Smooth muscle cell (in vitro differentiated cells): ENCODE measurements around the gene SLC17A1. TPM values are rescaled to one million over a fixed set of nuclear protein-coding genes. Genes with fewer than 3 reads are reported as not detected.

ENCODE experiments used
- DNase-seq: peaks from one replicate; lab custom pipeline; 2025; ENCODE audit not compliant: unreplicated experiment; lab: John Stamatoyannopoulos, UW
- H2AFZ ChIP-seq: fragments of 200-600 bp; sonication (generic); 2 replicates; pipeline ENCODE4 v1.6.0; 2016; ENCODE audit warnings: antibody characterized with exemption, low read depth, mild to moderate bottlenecking
- H3F3A ChIP-seq: fragments of 200-600 bp; sonication (generic); 2 replicates; pipeline ENCODE4 v1.6.0; 2017; ENCODE audit warnings: antibody characterized with exemption, low read depth
- H3K27ac ChIP-seq: fragments of 200-600 bp; sonication (generic); 2 replicates; pipeline ENCODE4 v1.5.1; 2016; ENCODE audit warnings: low read depth, mild to moderate bottlenecking
- H3K27me3 ChIP-seq: fragments of 200-600 bp; sonication (generic); 2 replicates; pipeline ENCODE4 v1.6.1; 2016; ENCODE audit warnings: low read depth, mild to moderate bottlenecking
- H3K36me3 ChIP-seq: fragments of 200-600 bp; sonication (generic); 2 replicates; pipeline ENCODE4 v1.5.1; 2016; ENCODE audit warnings: low read depth
- H3K4me1 ChIP-seq: fragments of 200-600 bp; sonication (generic); 2 replicates; pipeline ENCODE4 v1.5.1; 2016; ENCODE audit warnings: low read depth
- H3K4me2 ChIP-seq: fragments of 200-600 bp; sonication (generic); 2 replicates; pipeline ENCODE4 v1.6.0; 2016; ENCODE audit warnings: mild to moderate bottlenecking
- H3K4me3 ChIP-seq: fragments of 200-600 bp; sonication (generic); 2 replicates; pipeline ENCODE4 v1.5.1; 2016; ENCODE audit warnings: mild to moderate bottlenecking
- H3K79me2 ChIP-seq: fragments of 200-600 bp; sonication (generic); 2 replicates; pipeline ENCODE4 v1.6.0; 2016; ENCODE audit warnings: low read depth, mild to moderate bottlenecking
- H3K9ac ChIP-seq: fragments of 200-600 bp; sonication (generic); 2 replicates; pipeline ENCODE4 v1.6.0; 2016; ENCODE audit warnings: low read depth
- H3K9me3 ChIP-seq: fragments of 200-600 bp; sonication (generic); replicated peaks from 2 replicates; pipeline ENCODE4 v1.5.1; 2016; ENCODE audit warnings: low read depth
- H4K20me1 ChIP-seq: fragments of 200-600 bp; sonication (generic); 2 replicates; pipeline ENCODE4 v1.6.0; 2016; ENCODE audit warnings: low read depth
- CTCF ChIP-seq: fragments of 200-600 bp; sonication (generic); IDR thresholded peaks from 2 replicates; pipeline ENCODE4 v1.5.1; 2017; ENCODE audit warnings: borderline replicate concordance, mild to moderate bottlenecking, antibody characterized with exemption; ENCODE audit not compliant: insufficient read depth, poor library complexity, severe bottlenecking
- WGBS: methylation state at CpG from one replicate; pipeline ENCODE4 v1.1.7; 2016; ENCODE audit warnings: low lambda C conversion rate; 5-methylcytosine and 5-hydroxymethylcytosine counted together
- polyA plus RNA-seq: library from polyadenylated mRNA; unstranded; fragments of >200 nt; fragmentation: Nextera tagmentation; extraction: Ambion mirVana; gene quantifications from 2 replicates; pipeline ENCODE4 v1.2.1, GENCODE V29; 2016
- total RNA-seq: library from RNA; depleted of rRNA; stranded (reverse); fragments of >200 nt; gene quantifications from 2 replicates; pipeline ENCODE4 v1.2.3, GENCODE V29; 2014

Gene SLC17A1
- total RNA-seq (not detected in 2 replicates), polyA plus RNA-seq (not detected in 2 replicates)

- Histone ChIP-seq H3K4me3 (no peak within 1 kb of the TSS), H4K20me1 (no peaks in the 10 kb centered on the region), H3F3A (no peaks in the 10 kb centered on the region), H3K27ac (no peak within 1 kb of the TSS), H3K36me3 (no peaks in the 10 kb centered on the region), H3K9ac (no peak within 1 kb of the TSS), H3K79me2 (no peaks in the 10 kb centered on the region), H3K27me3 (peaks cover 5% of the 10 kb centered on the region), H2AFZ (no peak within 1 kb of the TSS), H3K4me1 (no peaks in the 10 kb centered on the region), H3K9me3 (no peaks in the 10 kb centered on the region), H3K4me2 (no peak within 1 kb of the TSS)
- WGBS = 87% methylated on average over 8 of the region's 8 CpGs
- no peak for DNase-seq
- TF ChIP-seq CTCF = no peak
Observed at GRCh38 chr6:25831532-25832306, at the start of gene SLC17A1. SLC17A1 (minus strand) TSS chr6:25832052; CDS start chr6:25830557, 1,495 bp downstream.

GRCh38 chr6:25880601-25881000, 48.7 kb upstream of the SLC17A1 start:
- Histone ChIP-seq H3K4me1 (no peaks in the 10 kb centered on the region), H3K27ac (no peak overlapping the region), H3K4me2 (no peak overlapping the region), H3K4me3 (no peak overlapping the region), H3K79me2 (no peaks in the 10 kb centered on the region), H3K9ac (no peak overlapping the region), H3K9me3 (no peaks in the 10 kb centered on the region), H3K27me3 (peaks cover 7% of the 10 kb centered on the region), H4K20me1 (no peaks in the 10 kb centered on the region), H3K36me3 (no peaks in the 10 kb centered on the region), H2AFZ (no peak overlapping the region), H3F3A (no peaks in the 10 kb centered on the region)
- DNase-seq = no peak
- no peak for TF ChIP-seq CTCF
- WGBS = 90% methylated on average over 4 of the region's 4 CpGs

GRCh38 chr6:25878721-25879322, 47.0 kb upstream of the SLC17A1 start:
- Histone ChIP-seq H3K4me1 (no peaks in the 10 kb centered on the region), H3K36me3 (no peaks in the 10 kb centered on the region), H3F3A (no peaks in the 10 kb centered on the region), H3K4me2 (no peak overlapping the region), H3K27ac (no peak overlapping the region), H4K20me1 (no peaks in the 10 kb centered on the region), H3K9ac (no peak overlapping the region), H3K4me3 (no peak overlapping the region), H2AFZ (no peak overlapping the region), H3K79me2 (no peaks in the 10 kb centered on the region), H3K9me3 (no peaks in the 10 kb centered on the region), H3K27me3 (peaks cover 21% of the 10 kb centered on the region)
- no peak for TF ChIP-seq CTCF
- WGBS = 97% methylated on average over 2 of the region's 2 CpGs
- DNase-seq = no peak
